Smooth muscle cell of the brain vasculature (primary cell): ENCODE measurements around the gene NETO1.

Experiments used
- DNase-seq: peaks from one replicate; pipeline ENCODE4 v3.0.0-alpha.2; 2012; ENCODE audit warnings: low read depth, low spot score

Gene NETO1

GRCh38 chr18:72727776-72728175 is 140.0 kb downstream of the NETO1 start:
- DNase-seq: no peak

- no peak for DNase-seq
These were observed 140.6 kb downstream of the NETO1 start for GRCh38 chr18:72727038-72727655.

- no peak for DNase-seq
These were observed 141.6 kb downstream of the NETO1 start for GRCh38 chr18:72726201-72726600.

GRCh38 chr18:72721330-72721729 is 146.5 kb downstream of the NETO1 start:
- DNase-seq: no peak

GRCh38 chr18:72720116-72720515 is 147.7 kb downstream of the NETO1 start:
- no peak for DNase-seq

GRCh38 chr18:72704202-72704601 is 163.6 kb downstream of the NETO1 start:
- DNase-seq: no peak

- DNase-seq: peak; percentile 2
These were observed 166.7 kb downstream of the NETO1 start for GRCh38 chr18:72700961-72701710.

GRCh38 chr18:72697706-72698105 is 170.1 kb downstream of the NETO1 start:
- no peak for DNase-seq

GRCh38 chr18:72692595-72692994 is 175.2 kb downstream of the NETO1 start:
- no peak for DNase-seq
